NAMALWA (cell line): ENCODE measurements around the gene SMTN.
"Not testable (repeated sequence)": the region's sequence is repeated elsewhere in the genome, so short reads cannot be mapped to it uniquely, and the experiment has no call there.

ENCODE experiments used
- DNase-seq: peaks from one replicate; pipeline ENCODE4 v3.0.0-alpha.2; 2015; ENCODE audit warnings: low spot score

The SMTN gene

DNA sequence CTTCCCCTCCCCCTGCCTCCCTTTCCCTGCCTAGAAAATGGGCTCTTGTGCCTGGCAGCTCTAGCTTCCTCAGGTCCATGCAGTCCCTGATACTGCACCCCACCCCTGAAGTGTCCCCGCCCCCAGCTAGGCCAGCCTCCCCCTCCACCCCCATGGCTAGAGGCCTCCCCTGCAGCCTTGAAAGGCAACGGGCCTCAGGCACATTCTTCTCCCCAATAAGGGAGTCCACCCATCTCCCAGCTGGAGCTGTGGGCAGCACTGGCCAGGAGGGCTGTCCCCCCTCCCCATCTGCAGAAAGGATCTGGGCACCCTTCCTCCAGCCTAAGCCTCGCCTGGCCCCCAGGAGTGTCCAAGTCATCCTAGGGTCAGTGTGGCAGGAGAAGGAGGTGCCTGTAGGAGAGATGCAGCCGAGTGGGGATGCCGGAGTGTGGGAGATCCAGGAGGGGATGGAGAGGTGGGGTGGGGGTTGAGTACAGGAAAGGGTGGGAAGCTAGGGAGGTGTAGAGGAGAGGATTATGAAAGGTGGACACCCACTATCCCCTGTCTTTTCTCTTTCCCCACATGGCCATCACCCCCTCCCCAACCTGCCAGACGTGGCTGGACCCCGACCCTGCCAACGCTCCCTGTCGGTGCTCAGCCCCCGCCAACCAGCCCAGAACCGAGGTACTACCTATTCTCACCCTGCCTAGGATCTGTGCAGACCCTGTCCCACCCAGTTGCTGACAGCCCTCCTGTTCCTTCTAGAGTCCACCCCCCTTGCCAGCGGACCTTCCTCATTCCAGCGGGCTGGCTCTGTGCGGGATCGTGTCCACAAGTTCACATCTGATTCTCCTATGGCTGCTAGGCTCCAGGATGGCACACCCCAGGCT, 9.3 kb downstream of the SMTN start:
- no peak for DNase-seq

DNA sequence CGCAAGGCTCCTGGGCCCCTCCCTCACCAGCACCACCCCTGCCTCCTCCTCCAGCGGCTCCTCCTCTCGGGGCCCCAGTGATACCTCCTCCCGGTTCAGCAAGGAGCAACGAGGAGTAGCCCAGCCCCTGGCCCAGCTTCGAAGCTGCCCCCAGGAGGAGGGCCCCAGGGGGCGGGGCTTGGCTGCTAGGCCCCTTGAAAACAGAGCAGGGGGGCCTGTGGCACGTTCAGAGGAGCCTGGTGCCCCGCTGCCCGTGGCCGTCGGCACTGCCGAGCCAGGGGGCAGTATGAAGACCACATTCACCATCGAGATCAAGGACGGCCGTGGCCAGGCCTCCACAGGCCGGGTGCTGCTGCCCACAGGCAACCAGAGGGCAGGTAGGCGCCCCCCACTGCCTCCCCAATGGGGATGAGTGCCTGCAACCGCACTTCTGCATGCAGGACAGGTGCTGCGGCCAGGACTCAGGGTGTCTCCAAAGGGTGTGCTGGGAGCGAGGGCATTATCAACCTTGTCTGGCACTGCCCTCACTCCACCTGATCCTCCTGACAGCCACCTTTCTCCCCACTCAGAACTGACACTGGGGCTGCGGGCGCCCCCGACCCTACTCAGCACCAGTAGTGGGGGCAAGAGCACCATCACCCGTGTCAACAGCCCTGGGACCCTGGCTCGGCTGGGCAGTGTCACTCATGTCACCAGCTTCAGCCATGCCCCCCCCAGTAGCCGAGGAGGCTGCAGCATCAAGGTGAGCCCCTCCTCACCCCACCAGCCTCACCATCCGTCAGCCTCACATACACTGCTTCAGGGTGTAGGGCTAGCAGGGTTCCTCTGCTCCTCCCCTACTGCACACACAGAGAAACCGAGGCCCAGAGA, 10.2 kb downstream of the SMTN start:
- DNase-seq, result no peak

DNA sequence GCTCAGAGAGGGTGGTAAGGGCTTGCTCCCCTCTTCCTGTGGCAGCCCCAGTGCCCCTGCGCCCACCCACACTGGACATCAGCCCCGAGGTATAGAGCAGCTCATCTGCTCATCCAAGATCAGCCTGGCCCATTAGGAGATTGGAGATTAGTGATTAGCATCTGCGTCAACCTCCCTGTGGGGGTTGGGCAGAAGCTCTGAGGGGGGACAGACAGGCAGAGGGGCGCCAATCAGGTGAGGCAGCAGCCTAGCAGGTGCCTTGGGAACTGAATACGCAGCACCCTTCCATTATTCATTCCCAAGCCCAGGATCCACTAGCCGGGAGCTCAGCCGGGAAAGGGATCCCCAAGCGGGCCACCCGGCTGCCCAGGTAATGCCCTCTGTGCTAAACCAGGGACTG, 11.0 kb downstream of the SMTN start:
- DNase-seq, result no peak

DNA sequence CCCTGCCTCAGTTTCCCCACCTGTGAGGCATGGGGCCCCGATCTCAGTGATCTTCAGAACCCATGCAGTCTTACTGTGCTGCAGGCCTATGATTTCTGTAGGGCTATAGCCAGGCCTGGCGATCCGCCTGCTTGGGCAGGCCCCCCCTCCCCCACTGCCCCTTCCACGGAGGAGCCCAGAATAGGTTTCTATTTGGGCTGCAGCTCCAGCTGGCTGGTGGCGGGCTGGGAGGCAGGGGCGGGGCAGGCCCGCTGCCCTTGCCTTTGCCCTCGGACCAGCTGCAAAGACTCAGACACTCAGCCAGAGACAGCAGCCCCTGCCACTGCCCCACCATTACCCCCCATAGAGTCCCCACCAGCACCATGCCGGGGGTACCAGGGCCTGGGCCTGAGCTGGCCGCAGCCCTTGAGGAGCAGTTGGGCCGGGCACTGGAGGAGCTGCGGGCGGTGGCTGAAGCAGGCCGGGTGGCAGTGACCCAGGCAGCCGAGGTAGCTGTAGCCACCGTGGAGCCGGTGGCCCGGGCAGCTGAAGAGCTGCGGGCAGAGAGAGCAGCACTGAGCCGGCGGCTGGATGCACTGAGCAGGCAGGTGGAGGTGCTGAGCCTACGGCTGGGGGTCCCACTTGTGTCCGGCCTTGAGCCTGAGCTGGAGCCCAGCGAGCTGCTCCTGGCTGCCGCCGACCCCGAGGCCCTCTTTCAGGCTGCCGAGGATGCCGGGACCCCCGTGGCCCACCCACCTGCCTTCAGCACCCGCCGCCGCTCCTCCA, 12.2 kb downstream of the SMTN start:
- DNase-seq, result no peak

DNA sequence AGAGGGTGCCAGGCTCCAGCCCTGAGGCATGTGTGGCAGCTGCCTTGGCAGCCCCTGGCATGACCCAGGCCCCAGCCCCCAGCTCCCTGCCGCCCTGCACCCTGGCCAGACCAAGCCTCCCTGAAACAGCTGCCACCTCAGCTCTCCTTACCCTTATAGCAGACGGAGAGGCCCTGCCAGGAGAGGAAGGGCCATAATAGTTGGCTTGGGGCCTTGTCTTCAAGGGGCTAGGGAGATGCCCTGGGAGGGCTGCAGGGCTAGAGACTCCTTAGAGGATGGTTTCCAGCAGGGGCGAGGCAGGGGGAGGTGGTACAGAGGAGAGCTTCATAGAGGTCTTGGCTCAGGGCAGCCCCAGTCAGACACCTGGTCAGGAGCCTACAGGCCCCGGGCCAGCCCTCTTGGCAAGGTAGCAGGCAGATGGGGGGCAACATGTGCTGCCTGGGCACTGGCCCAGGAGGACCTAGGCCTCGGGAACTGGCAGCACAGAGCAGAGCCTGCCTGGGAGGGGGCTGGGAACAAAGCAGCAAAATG, 13.0 kb downstream of the SMTN start:
- no peak for DNase-seq

DNA sequence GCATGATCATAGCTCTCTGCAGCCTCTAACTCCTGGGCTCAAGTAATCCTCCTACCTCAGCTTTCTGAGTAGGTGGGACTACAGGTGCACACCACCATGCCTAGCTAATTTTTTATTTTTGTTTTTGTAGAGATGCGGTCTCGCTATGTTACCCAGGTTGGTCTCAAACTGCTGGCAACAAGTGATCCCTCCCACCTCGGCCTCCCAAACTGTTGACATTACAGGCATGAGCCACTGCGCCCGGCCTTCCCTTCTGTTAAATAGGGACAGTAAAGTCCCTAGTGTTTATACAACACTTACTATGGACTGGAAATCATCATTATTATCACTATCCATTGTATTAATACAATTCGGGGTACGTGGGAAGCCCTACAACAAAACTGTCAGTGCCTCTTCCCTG, 13.6 kb downstream of the SMTN start:
- DNase-seq, result no peak

DNA sequence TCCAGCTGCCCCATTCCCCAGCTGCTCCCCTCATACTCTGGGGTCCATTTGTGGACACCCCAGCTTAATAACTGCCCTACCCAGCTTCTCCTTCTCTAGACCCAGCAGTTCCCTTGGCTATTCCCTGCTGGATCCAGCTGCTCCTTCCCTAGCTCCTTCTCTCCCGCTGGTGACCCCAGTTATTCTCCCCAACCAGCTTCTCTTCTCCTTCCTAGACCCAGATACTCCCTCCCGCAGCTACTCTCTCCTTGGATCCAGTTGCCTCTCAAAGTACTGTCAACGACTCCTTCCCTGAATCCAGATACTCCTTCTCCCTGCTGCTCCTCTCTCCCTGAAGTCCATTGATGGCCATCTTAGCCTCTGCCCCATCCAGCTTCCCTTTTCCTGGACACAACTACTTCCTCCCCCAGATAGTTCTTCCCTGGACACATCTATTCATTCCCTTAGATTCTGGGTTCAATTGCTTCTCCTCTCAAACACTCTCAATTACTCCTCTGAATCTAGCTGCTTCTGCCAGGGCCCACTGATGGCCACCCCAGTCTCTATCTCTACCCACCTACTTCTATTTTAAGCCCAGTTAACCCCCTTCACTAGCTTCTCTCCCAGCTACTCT, 14.6 kb downstream of the SMTN start:
- no peak for DNase-seq

DNA sequence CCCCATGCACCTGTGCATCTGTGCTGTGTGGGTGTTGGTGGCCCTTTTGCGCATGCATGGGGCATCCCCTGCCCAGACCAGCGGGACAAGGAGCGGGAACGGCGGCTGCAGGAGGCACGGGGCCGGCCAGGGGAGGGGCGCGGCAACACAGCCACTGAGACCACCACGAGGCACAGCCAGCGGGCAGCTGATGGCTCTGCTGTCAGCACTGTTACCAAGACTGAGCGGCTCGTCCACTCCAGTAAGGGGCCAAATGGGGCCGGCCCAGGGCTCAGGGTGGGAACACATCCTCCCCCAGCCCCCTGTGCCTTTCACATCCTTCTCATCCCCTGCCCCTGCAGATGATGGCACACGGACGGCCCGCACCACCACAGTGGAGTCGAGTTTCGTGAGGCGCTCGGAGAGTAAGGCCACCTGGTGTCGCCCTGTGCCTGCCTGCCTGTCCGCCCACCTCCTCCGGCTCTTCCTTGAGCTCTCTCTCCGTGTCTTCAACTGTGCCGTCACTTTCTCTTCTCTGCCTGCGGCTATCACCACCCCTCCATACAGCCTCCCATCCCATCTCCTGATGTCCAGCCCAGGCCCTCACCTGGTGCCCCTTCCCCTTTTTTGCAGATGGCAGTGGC, 15.7 kb downstream of the SMTN start:
- no peak for DNase-seq

DNA sequence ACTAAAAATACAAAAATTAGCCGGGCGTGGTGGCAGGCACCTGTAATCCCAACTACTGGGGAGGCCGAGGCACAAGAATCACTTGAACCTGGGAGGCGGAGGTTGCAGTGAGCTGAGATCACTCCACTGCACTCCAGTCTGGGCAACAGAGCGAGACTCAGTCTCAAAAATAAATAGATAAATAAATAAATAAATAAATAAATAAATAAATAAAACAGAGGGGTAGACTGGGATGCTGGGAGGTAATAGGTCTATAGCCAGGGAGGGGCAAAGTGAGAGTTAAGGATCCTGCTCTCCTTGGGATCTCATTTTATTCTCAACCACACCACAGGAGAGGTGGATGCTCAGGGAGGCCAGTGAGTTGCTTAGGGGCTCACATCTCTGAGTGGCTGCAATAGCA, 16.4 kb downstream of the SMTN start:
- not testable (repeated sequence) for DNase-seq

DNA sequence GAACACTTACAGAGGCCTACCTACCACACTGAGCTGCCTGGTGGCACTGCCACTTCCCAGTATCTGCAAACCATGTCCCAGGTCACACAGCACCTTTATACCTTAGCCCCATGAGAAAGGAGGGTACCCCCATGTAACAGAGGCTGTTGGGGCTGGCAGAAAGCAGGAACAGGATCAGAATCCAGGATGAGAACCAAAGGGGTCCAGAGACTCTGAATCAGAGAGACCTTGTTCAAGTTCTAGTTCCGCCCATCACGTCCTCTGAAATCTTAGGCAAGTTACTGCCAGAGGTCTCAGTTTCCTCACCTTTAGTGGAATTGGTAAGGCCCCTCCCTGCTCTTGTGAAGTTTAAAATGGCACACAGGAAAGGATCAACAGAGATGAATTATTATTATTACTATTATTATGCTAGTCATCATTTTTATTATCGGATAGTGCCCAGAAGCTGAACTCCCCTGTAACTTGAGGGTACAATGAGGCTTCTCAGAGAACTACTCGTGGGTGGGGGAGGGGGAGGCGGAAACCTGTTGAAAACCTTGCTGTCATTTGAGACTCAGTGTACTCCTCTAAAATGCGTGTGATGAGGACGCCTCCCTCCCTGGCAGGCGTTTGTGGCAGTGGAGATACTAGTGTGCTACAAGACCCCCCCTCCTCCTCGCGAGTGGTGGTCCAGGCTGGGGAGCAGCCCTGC, 17.0 kb downstream of the SMTN start:
- DNase-seq, result no peak

DNA sequence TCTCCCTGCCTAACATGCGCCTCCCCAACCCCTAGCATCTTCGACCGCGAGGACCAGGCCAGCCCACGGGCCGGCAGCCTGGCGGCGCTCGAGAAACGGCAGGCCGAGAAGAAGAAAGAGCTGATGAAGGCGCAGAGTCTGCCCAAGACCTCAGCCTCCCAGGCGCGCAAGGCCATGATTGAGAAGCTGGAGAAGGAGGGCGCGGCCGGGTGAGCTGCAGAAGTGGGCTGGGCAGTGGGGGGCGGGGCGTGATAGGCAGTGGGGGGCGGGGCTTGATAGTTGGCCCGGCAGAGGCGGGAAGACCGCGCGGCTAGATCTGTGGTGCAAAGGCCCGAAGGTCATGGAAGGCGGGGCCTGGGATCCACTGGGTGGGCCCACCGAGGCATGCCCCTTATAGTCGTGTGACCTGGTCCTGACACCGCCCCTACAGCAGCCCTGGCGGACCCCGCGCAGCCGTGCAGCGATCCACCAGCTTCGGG, 17.6 kb downstream of the SMTN start:
- no peak for DNase-seq

DNA sequence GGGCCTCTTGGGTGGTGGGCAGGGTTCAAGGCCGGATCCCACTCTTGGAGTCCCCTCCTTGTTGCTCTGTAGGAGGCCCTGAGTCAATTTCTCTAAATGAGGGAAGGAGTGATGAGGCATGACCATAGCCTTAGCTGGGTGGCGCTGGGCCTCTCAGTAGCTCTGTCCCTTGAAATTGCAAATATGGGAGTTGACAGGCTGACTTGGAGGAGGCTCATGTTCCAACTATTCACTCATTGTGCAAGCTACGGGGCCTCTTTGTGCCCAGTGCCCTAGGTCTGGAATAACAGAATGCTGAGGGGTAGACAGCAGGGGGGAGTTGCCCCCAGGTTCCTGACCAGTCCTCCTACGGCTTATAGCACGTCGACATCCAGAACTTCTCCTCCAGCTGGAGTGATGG, 18.3 kb downstream of the SMTN start:
- DNase-seq, result no peak

DNA sequence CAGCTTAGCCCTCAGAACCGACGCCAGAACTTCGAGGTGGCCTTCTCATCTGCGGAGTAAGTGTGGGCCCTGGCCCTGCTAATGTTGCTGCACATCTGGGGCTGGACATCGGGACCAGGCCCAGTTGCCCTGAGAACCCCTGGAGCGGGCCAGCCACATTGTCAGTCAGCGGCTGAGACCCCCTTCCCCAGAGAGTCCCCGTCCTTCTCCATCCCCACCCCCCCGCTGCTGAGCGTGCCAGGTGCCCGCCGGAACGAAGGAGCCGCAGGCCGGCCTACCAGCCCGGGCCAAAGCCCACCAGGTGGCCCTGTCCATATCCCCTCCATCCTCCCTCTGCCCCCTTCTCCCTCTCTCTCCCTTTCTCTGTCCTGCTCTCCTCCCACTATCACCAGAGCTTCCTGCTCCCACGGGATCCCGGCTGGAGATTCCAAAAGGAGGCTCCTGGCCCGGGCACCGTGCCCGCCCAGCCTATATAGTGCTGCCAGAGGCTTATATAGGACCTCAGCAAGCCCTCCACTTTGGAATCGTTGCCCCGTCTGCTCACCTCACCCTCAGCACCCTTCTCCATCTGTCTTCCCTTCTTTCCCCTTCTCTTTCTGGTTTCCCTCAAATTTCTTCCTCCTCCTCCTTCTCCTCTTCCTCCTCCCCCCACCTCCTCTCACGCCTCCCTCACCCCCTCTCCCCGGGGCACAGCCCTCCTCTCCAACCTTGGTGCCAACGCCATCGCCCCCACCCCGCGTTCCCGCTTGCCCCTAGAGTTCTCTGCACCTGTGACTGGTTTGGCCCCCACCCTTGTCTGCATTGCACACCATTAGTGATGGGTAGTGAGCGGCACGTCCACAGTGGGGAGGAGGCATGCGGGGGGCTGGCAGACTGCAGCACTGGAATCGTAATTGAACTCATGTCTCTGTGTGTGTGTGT, 19.0 kb downstream of the SMTN start:
- no peak for DNase-seq

DNA sequence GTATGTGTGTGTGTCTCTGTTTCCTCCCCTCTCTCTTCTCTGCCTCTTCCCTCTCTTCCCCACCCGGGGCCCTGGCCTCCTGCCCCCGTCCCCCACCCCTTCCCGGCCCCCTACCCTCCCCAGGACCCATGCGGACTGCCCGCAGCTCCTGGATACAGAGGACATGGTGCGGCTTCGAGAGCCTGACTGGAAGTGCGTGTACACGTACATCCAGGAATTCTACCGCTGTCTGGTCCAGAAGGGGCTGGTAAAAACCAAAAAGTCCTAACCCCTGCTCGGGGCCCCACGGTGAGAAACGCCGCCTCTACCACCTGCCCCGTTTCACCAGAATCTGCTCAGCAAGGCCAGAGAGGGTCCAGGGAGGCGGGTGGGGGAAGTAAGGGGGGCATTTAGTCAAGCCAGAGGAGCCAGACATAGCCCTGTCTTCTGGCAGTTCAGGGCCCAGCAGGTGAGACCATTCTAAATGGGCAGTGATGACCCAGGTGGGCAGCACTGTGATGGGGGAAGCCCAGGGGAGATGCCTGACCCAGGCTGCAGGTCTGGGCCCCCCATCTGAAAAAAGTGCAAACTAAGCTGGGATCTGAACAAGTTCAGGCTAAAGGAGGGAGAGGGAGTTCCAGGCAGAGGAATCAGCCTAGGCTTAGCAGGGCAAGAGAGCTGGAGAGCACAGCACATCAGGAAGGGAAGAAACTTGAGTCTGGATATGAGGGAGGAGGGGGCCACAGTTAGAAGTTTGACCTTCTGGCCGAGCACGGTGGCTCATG, 19.8 kb downstream of the SMTN start:
- no peak for DNase-seq

DNA sequence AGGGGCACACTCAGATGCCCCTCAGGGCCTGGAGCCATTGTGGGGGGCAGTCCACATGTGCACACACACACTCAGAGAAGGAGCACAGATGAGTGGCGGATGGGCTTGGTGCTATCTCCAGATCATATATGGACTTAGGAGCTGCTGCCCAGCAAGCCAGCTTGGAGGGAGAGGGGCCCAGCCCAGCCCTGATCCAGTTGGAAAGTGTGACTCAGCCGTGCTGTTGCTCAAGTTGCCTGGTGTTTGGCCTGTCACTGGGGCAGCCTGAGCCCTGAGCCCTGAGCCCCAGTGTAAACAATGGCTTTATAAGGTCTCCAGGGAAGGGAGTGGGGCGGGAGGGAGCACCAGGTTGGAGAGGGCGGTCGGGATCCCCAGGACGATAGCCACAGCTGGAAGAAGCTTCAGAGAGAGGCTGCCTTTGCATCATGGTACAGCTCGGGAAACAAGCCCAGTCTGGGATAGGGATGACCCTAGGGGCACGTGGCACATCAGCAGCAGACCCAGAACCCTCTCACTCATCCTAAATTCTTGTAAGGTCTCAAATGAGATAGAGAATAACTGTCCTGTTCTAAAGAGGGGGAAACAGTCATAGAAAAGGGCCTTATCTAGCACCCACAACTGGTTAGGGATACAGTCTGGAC, 21.4 kb downstream of the SMTN start:
- no peak for DNase-seq

DNA sequence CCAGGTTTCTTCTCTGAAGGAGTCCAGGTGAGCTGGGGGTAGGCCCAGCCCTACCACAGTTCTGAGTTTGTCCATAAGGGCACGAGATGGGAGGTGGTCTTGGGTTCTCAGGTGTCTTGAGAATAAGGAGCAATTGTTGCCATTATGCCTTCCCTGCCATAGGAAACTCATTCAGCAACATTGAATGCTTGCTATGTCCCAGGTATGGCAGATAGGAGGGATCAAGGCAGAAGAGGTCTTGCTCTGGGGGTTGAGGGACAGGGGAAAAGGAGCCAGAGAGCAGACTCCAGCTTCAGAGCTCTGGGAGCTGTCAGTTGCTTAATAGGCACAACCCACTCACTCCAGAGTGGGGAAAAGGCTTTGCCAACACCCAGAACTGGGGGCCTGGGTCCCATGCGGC, 22.0 kb downstream of the SMTN start:
- DNase-seq, result no peak

DNA sequence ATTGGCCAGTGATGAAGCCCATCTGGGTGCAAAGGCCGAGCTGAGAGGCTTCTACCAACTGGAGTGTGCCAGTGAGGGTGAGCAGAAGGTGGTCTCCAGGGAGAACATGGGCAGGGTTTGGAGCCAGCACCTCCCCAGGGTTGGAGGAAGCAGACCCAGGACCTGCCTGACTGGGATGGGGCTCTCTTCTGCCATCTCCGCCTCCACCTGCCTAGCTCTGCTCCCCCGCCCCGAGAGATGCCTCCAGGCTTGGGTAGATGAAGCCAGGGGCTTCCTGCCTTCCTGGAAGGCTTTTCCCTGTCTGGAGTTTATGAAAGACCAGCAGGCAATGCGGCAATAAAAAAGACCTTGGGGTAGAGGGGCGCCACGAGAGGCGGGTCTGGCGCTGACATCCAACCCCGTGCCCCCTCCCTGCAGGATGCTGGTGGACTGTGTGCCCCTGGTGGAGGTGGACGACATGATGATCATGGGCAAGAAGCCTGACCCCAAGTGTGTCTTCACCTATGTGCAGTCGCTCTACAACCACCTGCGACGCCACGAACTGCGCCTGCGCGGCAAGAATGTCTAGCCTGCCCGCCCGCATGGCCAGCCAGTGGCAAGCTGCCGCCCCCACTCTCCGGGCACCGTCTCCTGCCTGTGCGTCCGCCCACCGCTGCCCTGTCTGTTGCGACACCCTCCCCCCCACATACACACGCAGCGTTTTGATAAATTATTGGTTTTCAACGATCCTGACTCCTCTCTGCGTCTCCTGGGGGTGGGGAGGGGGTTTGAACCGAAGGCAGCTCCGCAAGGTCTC, 23.0 kb downstream of the SMTN start:
- no peak for DNase-seq
